Lung (tissue), 12 donors: ENCODE results near the gene KRR1. TPM values are rescaled to one million over a fixed set of nuclear protein-coding genes. Genes with fewer than 3 reads are reported as not detected.
A peak's percentile ranks its signal among the peaks of the same experiment; 100 is the strongest.
"Not testable (repeated sequence)": the region's sequence is repeated elsewhere in the genome, so short reads cannot be mapped to it uniquely, and the experiment has no call there.

Experiments
- ATAC-seq: fragments of 200-7000 bp; cut with Tn5 transposase; one replicate; pipeline ENCODE4 v1.9.1; 2020; ENCODE audit warnings: moderate number of reproducible peaks; ENCODE audit not compliant: insufficient read depth, low FRiP score
- DNase-seq, 3 donors: peaks; one replicate each; pipeline ENCODE4 v3.0.0-alpha.2; 2013 to 2017
- H3K27ac ChIP-seq, 2 donors: one replicate each; pipeline ENCODE4 v1.5.1; 2013; ENCODE audit warnings: mild to moderate bottlenecking in 2 of 2, moderate library complexity in 2 of 2, control low read depth in 1 of 2, inconsistent platforms in 1 of 2, low read depth in 1 of 2, low read length in 1 of 2
- H3K27me3 ChIP-seq, 3 donors: one replicate each; pipeline ENCODE4 v1.5.1; 2013; ENCODE audit warnings: low read length in 2 of 3; ENCODE audit not compliant: control insufficient read depth in 3 of 3, insufficient read depth in 3 of 3
- H3K36me3 ChIP-seq, 4 donors: one replicate each; pipeline ENCODE4 v1.5.1; 2013; ENCODE audit warnings: low read length in 4 of 4, mild to moderate bottlenecking in 1 of 4, moderate library complexity in 1 of 4; ENCODE audit not compliant: control insufficient read depth in 4 of 4, insufficient read depth in 4 of 4
- H3K4me1 ChIP-seq, 5 donors: one replicate each; pipeline ENCODE4 v1.5.1; 2013; ENCODE audit warnings: low read length in 5 of 5, mild to moderate bottlenecking in 2 of 5, moderate library complexity in 1 of 5; ENCODE audit not compliant: control insufficient read depth in 5 of 5, insufficient read depth in 5 of 5
- H3K4me3 ChIP-seq: one replicate; pipeline ENCODE4 v1.5.1; 2013; ENCODE audit warnings: mild to moderate bottlenecking, control low read depth, moderate library complexity
- H3K9ac ChIP-seq, 2 donors: one replicate each; pipeline ENCODE4 v1.5.1; 2013; ENCODE audit warnings: low read length in 2 of 2, control low read depth in 1 of 2; ENCODE audit not compliant: insufficient read depth in 1 of 2
- H3K9me3 ChIP-seq, 4 donors: one replicate each; pipeline ENCODE4 v1.5.1; 2013; ENCODE audit warnings: low read length in 3 of 4, mild to moderate bottlenecking in 1 of 4, moderate library complexity in 1 of 4; ENCODE audit not compliant: control insufficient read depth in 4 of 4, insufficient read depth in 3 of 4
- CTCF ChIP-seq: IDR thresholded peaks from 2 replicates; pipeline ENCODE4 v1.5.1; 2012; ENCODE audit warnings: mild to moderate bottlenecking; ENCODE audit errors: control extremely low read depth, extremely low read depth
- WGBS, 2 donors: extraction: QIAGEN DNeasy Blood & Tissue Kit; methylation state at CpG; one replicate each; pipeline ENCODE4 v1.1.7; 2013; 5-methylcytosine and 5-hydroxymethylcytosine counted together
- polyA plus RNA-seq, 2 donors: library from polyadenylated mRNA; stranded (reverse); fragments of 200-250 nt; gene quantifications; one replicate each; pipeline ENCODE4 v1.2.1, GENCODE V29; 2013
- total RNA-seq, 2 donors: library from RNA; depleted of rRNA in 1 of 2; stranded (reverse); fragments of >200 nt in 1 of 2; gene quantifications; one replicate each; pipeline ENCODE4 v1.2.1, GENCODE V29; 2014 to 2021
- donor health status: control.
- donor health status: control.
- donor health status: Bipolar disorder and iron deficiency.
- donor health status: healthy.
- donor health status: DM: yes; HTN: yes; CAD: no.

The KRR1 gene
- total and polyA plus RNA-seq, 4 donors = 19.9 to 62.5 (median 29.9) TPM

GRCh38 chr12:75460204-75460603 lies 51.2 kb downstream of the KRR1 start:
- TF ChIP-seq CTCF = no peak
- no peak overlapping the region for H3K4me3 ChIP-seq
- no peaks in the 10 kb centered on the region for H3K36me3 ChIP-seq
- no peaks in the 10 kb centered on the region for H3K4me1 ChIP-seq
- DNase-seq (no peak), ATAC-seq (no peak)
- no peak overlapping the region for H3K27ac ChIP-seq
- H3K9me3 ChIP-seq = peaks cover 0 to 12% (median 6%) of the 10 kb centered on the region in 4 donors
- H3K9ac ChIP-seq = no peak overlapping the region
- no peaks in the 10 kb centered on the region for H3K27me3 ChIP-seq

GRCh38 chr12:75459755-75460154 lies 51.7 kb downstream of the KRR1 start:
- WGBS, 2 donors = 87 to 91% methylated on average over 3 of the region's 3 CpGs
- H3K9me3 ChIP-seq = peaks cover 0 to 11% (median 6%) of the 10 kb centered on the region in 4 donors
- H3K4me3 ChIP-seq = no peak overlapping the region
- no peaks in the 10 kb centered on the region for H3K4me1 ChIP-seq
- TF ChIP-seq CTCF = no peak
- DNase-seq (no peak), ATAC-seq (no peak)
- H3K27ac ChIP-seq = no peak overlapping the region
- no peaks in the 10 kb centered on the region for H3K27me3 ChIP-seq
- H3K9ac ChIP-seq = no peak overlapping the region
- no peaks in the 10 kb centered on the region for H3K36me3 ChIP-seq

GRCh38 chr12:75457866-75458265 lies 53.5 kb downstream of the KRR1 start:
- H3K4me3 ChIP-seq, ATAC-seq, H3K27me3 ChIP-seq, DNase-seq, H3K9me3 ChIP-seq, H3K9ac ChIP-seq, H3K27ac ChIP-seq, H3K4me1 ChIP-seq, H3K36me3 ChIP-seq: not testable (repeated sequence)
- 63 to 66% methylated on average over 9 of the region's 9 CpGs for WGBS, 2 donors

GRCh38 chr12:75457191-75457590 lies 54.2 kb downstream of the KRR1 start:
- Histone ChIP-seq H3K36me3 (no peaks in the 10 kb centered on the region), H3K27ac (no peak overlapping the region)

More at GRCh38 chr12:75457191-75457590, 54.2 kb downstream of the KRR1 start:
- Histone ChIP-seq H3K9ac (no peak overlapping the region), H3K9me3 (peaks cover 0 to 9% (median 3%) of the 10 kb centered on the region in 4 donors), H3K4me1 (no peaks in the 10 kb centered on the region), H3K4me3 (no peak overlapping the region), H3K27me3 (no peaks in the 10 kb centered on the region)
- no peak for TF ChIP-seq CTCF
- ATAC-seq (no peak), DNase-seq (peak in 2 of 3 donors; percentile 39 to 54)
- 7 to 36% methylated on average over 1 of the region's 1 CpG for WGBS, 2 donors
